PFSK-1 (cell line): Measurements from ENCODE around the gene HACE1.

Experiments used
- POLR2AphosphoS5 ChIP-seq: IDR thresholded peaks from 2 replicates; pipeline ENCODE4 v1.6.1; 2012; ENCODE audit warnings: low read depth, mild to moderate bottlenecking, control low read depth, low read length, moderate library complexity
- TAF1 ChIP-seq: IDR thresholded peaks from 2 replicates; pipeline ENCODE4 v1.6.1; 2012; ENCODE audit warnings: low read length, control low read depth, borderline replicate concordance; ENCODE audit not compliant: insufficient read depth

DNA sequence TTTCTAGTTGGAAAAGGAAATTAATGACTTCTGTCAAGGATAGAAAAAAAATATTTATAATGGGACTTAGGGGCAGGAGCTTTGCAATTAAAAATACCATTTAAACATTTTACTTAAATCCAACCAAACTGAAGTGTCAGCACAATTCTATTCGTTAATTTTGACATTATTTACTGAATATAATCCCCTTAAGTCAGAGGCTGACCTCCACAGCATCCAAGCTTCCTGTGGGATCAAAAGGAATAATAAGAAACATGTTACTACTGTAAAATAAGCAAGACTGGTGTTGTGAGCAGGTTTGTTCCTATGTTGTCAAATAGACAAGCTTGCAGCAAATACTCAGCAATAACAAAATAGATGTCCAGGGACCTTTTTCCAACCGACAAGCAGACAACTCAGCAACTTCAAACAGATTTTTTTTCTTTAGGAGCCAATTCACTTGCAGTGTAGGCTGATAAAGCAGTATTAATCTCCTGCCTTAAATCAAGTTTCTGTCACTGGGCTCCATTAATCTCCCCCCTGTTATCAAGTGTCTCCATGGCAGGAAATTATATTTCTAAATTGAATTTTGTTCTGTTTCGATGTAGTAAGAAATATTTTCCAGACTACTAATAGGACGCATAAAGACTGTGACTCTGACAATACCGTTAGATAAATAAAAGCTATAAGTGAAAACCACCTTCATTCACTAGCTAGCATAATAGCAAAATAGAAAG, 157.4 kb downstream of the HACE1 start:
- TF ChIP-seq TAF1 (no peak), POLR2AphosphoS5 (no peak)
